Duodenal mucosa (tissue), 2 donors: Measurements from ENCODE around the gene NXPH1.

Experiments used
- H3K27ac ChIP-seq: one replicate; pipeline ENCODE4 v1.7.0; 2013; ENCODE audit warnings: low read depth, low read length
- H3K27me3 ChIP-seq, 2 donors: one replicate each; pipeline ENCODE4 v1.7.0; 2013; ENCODE audit warnings: low read length in 2 of 2, control low read depth in 1 of 2; ENCODE audit not compliant: insufficient read depth in 2 of 2, control insufficient read depth in 1 of 2
- H3K36me3 ChIP-seq, 2 donors: one replicate each; pipeline ENCODE4 v1.7.0; 2013; ENCODE audit warnings: low read length in 2 of 2, control low read depth in 1 of 2; ENCODE audit not compliant: insufficient read depth in 2 of 2, control insufficient read depth in 1 of 2
- H3K4me1 ChIP-seq, 2 donors: one replicate each; pipeline ENCODE4 v1.7.0; 2013; ENCODE audit warnings: low read length in 2 of 2, control low read depth in 1 of 2; ENCODE audit not compliant: insufficient read depth in 2 of 2, control insufficient read depth in 1 of 2
- H3K4me3 ChIP-seq, 2 donors: one replicate each; pipeline ENCODE4 v1.7.0; 2013; ENCODE audit warnings: low read length in 2 of 2, low read depth in 1 of 2
- H3K9ac ChIP-seq, 2 donors: one replicate each; pipeline ENCODE4 v1.7.0; 2013; ENCODE audit warnings: low read length in 2 of 2, low read depth in 1 of 2
- H3K9me3 ChIP-seq, 2 donors: one replicate each; pipeline ENCODE4 v1.7.0; 2013; ENCODE audit warnings: low read length in 2 of 2, control low read depth in 1 of 2; ENCODE audit not compliant: control insufficient read depth in 1 of 2

The NXPH1 gene

DNA sequence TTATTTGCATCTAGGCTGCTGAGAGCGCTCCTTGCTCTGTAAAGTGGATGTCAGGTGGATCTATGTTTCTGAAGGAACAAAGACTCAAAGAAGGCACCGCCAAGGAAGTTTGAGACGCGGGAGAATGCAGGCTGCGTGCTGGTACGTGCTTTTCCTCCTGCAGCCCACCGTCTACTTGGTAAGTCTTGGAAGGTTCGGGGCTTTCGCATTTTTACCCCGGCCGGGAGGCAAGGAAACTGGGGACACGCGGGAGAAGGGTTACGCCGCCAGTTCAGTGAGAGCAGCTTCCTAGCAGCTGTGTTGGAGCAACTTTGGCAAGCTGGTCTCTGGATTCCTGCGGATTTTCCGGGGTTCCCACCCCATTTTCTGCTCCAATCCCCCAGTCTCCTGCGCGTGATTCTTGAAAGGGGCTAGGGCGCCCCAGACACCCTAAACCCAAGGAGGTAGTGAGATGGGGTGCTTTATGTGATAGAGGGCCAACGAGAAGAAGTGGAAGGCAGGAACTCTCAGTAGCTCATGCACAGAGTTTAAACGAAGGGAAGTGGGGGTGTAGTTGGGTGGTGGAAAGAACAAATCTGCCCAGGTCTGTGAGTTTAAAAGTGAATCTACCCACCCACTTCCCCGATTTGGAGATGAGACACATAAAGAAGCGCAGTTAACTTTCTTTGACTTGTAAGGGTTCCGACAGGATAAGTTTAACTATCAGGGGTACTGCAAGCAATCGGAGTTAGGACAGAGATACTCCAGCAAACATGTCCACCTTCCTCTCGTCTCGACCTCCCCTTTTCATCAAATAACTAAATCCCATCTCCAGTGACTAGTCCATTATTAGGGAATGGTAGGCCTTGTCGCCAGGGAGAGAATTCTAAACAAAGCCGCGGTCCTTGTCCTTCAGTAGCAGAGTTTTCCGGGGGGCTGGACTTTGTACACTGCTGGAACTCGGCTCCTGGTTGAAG is 2.5 kb downstream of the NXPH1 start:
- no peaks in the 10 kb centered on the region for H3K36me3 ChIP-seq
- peaks cover 45 to 72% of the 10 kb centered on the region in 2 donors for H3K27me3 ChIP-seq
- H3K4me1 ChIP-seq = no peaks in the 10 kb centered on the region
- H3K4me3 ChIP-seq = no peak overlapping the region
- no peak overlapping the region for H3K27ac ChIP-seq
- no peaks in the 10 kb centered on the region for H3K9me3 ChIP-seq
- no peak overlapping the region for H3K9ac ChIP-seq

DNA sequence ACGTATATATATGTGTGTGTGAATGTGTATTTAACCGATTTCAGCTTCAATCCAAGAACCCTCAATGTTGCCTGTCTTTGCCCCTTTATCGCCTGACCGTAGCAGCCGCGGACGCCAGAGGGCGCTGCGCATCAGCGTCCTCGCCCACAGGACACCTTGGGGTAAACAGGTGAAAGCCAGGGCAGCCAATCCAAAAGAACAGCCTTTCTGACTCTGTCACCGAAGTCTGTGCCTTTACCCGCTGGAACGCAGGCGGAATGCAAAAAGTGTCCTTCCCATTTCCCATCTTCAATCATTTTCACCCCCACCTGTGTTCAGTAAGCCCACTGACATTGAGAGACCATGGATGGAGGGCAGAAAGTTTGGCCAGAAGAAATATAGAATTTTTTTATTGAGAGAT is 3.6 kb downstream of the NXPH1 start:
- H3K9ac ChIP-seq = no peak overlapping the region
- peaks cover 48 to 82% of the 10 kb centered on the region in 2 donors for H3K27me3 ChIP-seq
- H3K9me3 ChIP-seq = no peaks in the 10 kb centered on the region
- H3K4me3 ChIP-seq = no peak overlapping the region
- H3K36me3 ChIP-seq = no peaks in the 10 kb centered on the region
- no peaks in the 10 kb centered on the region for H3K4me1 ChIP-seq
- no peak overlapping the region for H3K27ac ChIP-seq

DNA sequence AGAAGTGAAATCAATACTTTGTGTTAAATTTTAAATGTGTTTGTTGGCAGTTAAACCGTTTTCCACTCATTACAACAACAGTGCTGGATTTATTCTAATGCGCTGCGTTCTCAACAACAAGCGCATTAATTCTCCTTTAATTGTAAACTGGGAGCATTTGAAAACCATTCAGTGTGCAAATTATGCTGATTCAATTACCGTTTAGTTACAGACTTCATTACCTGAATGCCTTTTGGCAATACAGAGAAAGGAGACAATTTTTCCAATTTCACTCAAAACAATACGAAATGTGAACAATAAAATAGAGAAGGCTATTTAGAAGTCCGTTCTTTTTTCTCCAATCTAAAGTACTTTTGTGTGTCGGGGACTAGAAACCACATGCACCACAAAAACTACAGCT is 4.2 kb downstream of the NXPH1 start:
- H3K4me1 ChIP-seq = no peaks in the 10 kb centered on the region
- H3K4me3 ChIP-seq = no peak overlapping the region
- H3K9ac ChIP-seq = no peak overlapping the region
- H3K36me3 ChIP-seq = no peaks in the 10 kb centered on the region
- no peak overlapping the region for H3K27ac ChIP-seq
- H3K9me3 ChIP-seq = no peaks in the 10 kb centered on the region
- peaks cover 45 to 85% of the 10 kb centered on the region in 2 donors for H3K27me3 ChIP-seq

- Histone ChIP-seq H3K9me3 (peaks cover 0 to 4% of the 10 kb centered on the region in 2 donors), H3K36me3 (no peaks in the 10 kb centered on the region), H3K4me3 (no peak overlapping the region), H3K27me3 (peaks cover 27 to 78% of the 10 kb centered on the region in 2 donors), H3K27ac (no peak overlapping the region), H3K4me1 (no peaks in the 10 kb centered on the region), H3K9ac (no peak overlapping the region)
Measured at GRCh38 chr7:8440670-8441069, 7.3 kb downstream of the NXPH1 start.

GRCh38 chr7:8441106-8441965 is 7.9 kb downstream of the NXPH1 start:
- Histone ChIP-seq H3K4me1 (no peaks in the 10 kb centered on the region), H3K27me3 (peaks cover 22 to 71% of the 10 kb centered on the region in 2 donors), H3K36me3 (no peaks in the 10 kb centered on the region)

GRCh38 chr7:8442051-8442813 is 8.8 kb downstream of the NXPH1 start:
- Histone ChIP-seq H3K9ac (no peak overlapping the region), H3K4me3 (no peak overlapping the region), H3K27ac (no peak overlapping the region), H3K27me3 (peaks cover 15 to 63% of the 10 kb centered on the region in 2 donors), H3K36me3 (no peaks in the 10 kb centered on the region), H3K4me1 (no peaks in the 10 kb centered on the region), H3K9me3 (peaks cover 0 to 4% of the 10 kb centered on the region in 2 donors)

More at GRCh38 chr7:8441106-8441965, 7.9 kb downstream of the NXPH1 start:
- Histone ChIP-seq H3K9me3 (peaks cover 0 to 4% of the 10 kb centered on the region in 2 donors), H3K27ac (no peak overlapping the region), H3K4me3 (no peak overlapping the region), H3K9ac (no peak overlapping the region)

- H3K9ac ChIP-seq = no peak overlapping the region
- no peak overlapping the region for H3K4me3 ChIP-seq
- no peak overlapping the region for H3K27ac ChIP-seq
- H3K9me3 ChIP-seq = peaks cover 0 to 4% of the 10 kb centered on the region in 2 donors
- no peaks in the 10 kb centered on the region for H3K4me1 ChIP-seq
- H3K27me3 ChIP-seq = peaks cover 10 to 56% of the 10 kb centered on the region in 2 donors
- no peaks in the 10 kb centered on the region for H3K36me3 ChIP-seq
Measured at GRCh38 chr7:8442814-8443304, 9.4 kb downstream of the NXPH1 start.

- no peaks in the 10 kb centered on the region for H3K4me1 ChIP-seq
- no peak overlapping the region for H3K27ac ChIP-seq
- no peaks in the 10 kb centered on the region for H3K36me3 ChIP-seq
- H3K9ac ChIP-seq = no peak overlapping the region
- H3K27me3 ChIP-seq = peaks cover 10 to 50% of the 10 kb centered on the region in 2 donors
- H3K4me3 ChIP-seq = peak overlapping the region in 1 of 2 donors; percentile 14
- peaks cover 0 to 4% of the 10 kb centered on the region in 2 donors for H3K9me3 ChIP-seq
Measured at GRCh38 chr7:8443576-8444467, 10.4 kb downstream of the NXPH1 start.

DNA sequence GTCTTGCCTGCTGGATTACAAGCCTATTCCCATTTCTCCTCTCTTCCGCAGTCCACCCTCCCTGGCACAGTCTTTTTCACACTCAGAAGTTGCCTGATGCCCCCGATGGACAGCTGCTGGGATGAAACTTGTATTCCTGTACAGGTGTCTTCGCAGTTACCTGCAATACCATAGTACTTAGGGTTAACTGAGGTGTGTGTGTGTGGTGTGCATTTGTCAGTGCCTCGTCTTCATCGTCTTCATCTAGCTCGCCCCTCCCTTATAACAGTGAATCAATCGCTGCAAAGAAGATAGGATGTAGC is 11.0 kb downstream of the NXPH1 start:
- Histone ChIP-seq H3K27ac (no peak overlapping the region), H3K27me3 (peaks cover 10 to 46% of the 10 kb centered on the region in 2 donors), H3K4me1 (no peaks in the 10 kb centered on the region), H3K9ac (no peak overlapping the region), H3K4me3 (no peak overlapping the region), H3K9me3 (peaks cover 0 to 4% of the 10 kb centered on the region in 2 donors), H3K36me3 (no peaks in the 10 kb centered on the region)
